HG03439 (cell line): Measurements from ENCODE around the gene TOMM6.

Experiments used
- ATAC-seq: cut with Tn5 transposase; IDR thresholded peaks from one replicate; pipeline ENCODE4 v1.9.1; 2021; ENCODE audit warnings: mild to moderate bottlenecking, moderate library complexity; ENCODE audit not compliant: unreplicated experiment

The TOMM6 gene

GRCh38 chr6:41818271-41819054 lies 31.0 kb downstream of the TOMM6 start:
- ATAC-seq = no peak

- no peak for ATAC-seq
Measured at GRCh38 chr6:41821266-41821665, 33.8 kb downstream of the TOMM6 start.

- no peak for ATAC-seq
Measured at GRCh38 chr6:41822021-41822420, 34.5 kb downstream of the TOMM6 start.

GRCh38 chr6:41823178-41823577 lies 35.7 kb downstream of the TOMM6 start:
- ATAC-seq = no peak

- ATAC-seq = no peak
Measured at GRCh38 chr6:41824571-41825569, 37.4 kb downstream of the TOMM6 start.

GRCh38 chr6:41826343-41827022 lies 39.0 kb downstream of the TOMM6 start:
- no peak for ATAC-seq

- ATAC-seq = no peak
Measured at GRCh38 chr6:41832263-41832662, 44.8 kb downstream of the TOMM6 start.

- no peak for ATAC-seq
Measured at GRCh38 chr6:41836022-41836659, 48.6 kb downstream of the TOMM6 start.

- no peak for ATAC-seq
Measured at GRCh38 chr6:41836660-41837052, 49.2 kb downstream of the TOMM6 start.
